Measurements from ENCODE around the gene CNOT9.

CNOT9 gene

GRCh38 chr2:218577482-218578220, 9.0 kb downstream of the CNOT9 start:
- no peak for DNase-seq (ENCODE audit: low read depth in 2 of 3, low spot score in 1 of 3)

GRCh38 chr2:218578272-218578877, 9.7 kb downstream of the CNOT9 start:
- no peak for DNase-seq (ENCODE audit: low read depth in 2 of 3, low spot score in 1 of 3)

- no peak for DNase-seq (ENCODE audit: low read depth in 2 of 3, low spot score in 1 of 3)
Measured at GRCh38 chr2:218582076-218582475, 13.4 kb downstream of the CNOT9 start.

GRCh38 chr2:218583983-218584850, 15.6 kb downstream of the CNOT9 start:
- no peak for DNase-seq (ENCODE audit: low read depth in 2 of 3, low spot score in 1 of 3)

GRCh38 chr2:218585541-218585940, 16.9 kb downstream of the CNOT9 start:
- DNase-seq (ENCODE audit: low read depth in 2 of 3, low spot score in 1 of 3): no peak

- DNase-seq (ENCODE audit: low read depth in 2 of 3, low spot score in 1 of 3): no peak
Measured at GRCh38 chr2:218605432-218605831, 36.8 kb downstream of the CNOT9 start.

GRCh38 chr2:218607436-218608115, 38.9 kb downstream of the CNOT9 start, which contains the start of gene PLCD4:
Gene PLCD4 (plus strand): TSS chr2:218607899. CDS start chr2:218615740, 7,841 bp downstream.
- DNase-seq (ENCODE audit: low read depth in 2 of 3, low spot score in 1 of 3): no peak

- no peak for DNase-seq (ENCODE audit: low read depth in 2 of 3, low spot score in 1 of 3)
Measured at GRCh38 chr2:218615868-218616315, 47.3 kb downstream of the CNOT9 start.

- no peak for DNase-seq (ENCODE audit: low read depth in 2 of 3, low spot score in 1 of 3)
Measured at GRCh38 chr2:218618102-218618860, 49.6 kb downstream of the CNOT9 start.

- DNase-seq (ENCODE audit: low read depth in 2 of 3, low spot score in 1 of 3): no peak
Measured at GRCh38 chr2:218621007-218621406, 52.4 kb downstream of the CNOT9 start.

- no peak for DNase-seq (ENCODE audit: low read depth in 2 of 3, low spot score in 1 of 3)
Measured at GRCh38 chr2:218622606-218623365, 54.1 kb downstream of the CNOT9 start.

GRCh38 chr2:218623366-218623705, 54.7 kb downstream of the CNOT9 start:
- no peak for DNase-seq (ENCODE audit: low read depth in 2 of 3, low spot score in 1 of 3)

- DNase-seq (ENCODE audit: low read depth in 2 of 3, low spot score in 1 of 3): no peak
Measured at GRCh38 chr2:218626369-218626768, 57.7 kb downstream of the CNOT9 start.

- no peak for DNase-seq (ENCODE audit: low read depth in 2 of 3, low spot score in 1 of 3)
Measured at GRCh38 chr2:218627939-218628338, 59.3 kb downstream of the CNOT9 start.

- no peak for DNase-seq (ENCODE audit: low read depth in 2 of 3, low spot score in 1 of 3)
Measured at GRCh38 chr2:218631837-218632236, 63.2 kb downstream of the CNOT9 start.

- DNase-seq (ENCODE audit: low read depth in 2 of 3, low spot score in 1 of 3): no peak
Measured at GRCh38 chr2:218635719-218636118, 67.1 kb downstream of the CNOT9 start.

GRCh38 chr2:218638372-218638771, 69.7 kb downstream of the CNOT9 start:
- DNase-seq (ENCODE audit: low read depth in 2 of 3, low spot score in 1 of 3): no peak

- no peak for DNase-seq (ENCODE audit: low read depth in 2 of 3, low spot score in 1 of 3)
Measured at GRCh38 chr2:218642121-218642656, 73.5 kb downstream of the CNOT9 start.

- DNase-seq (ENCODE audit: low read depth in 2 of 3, low spot score in 1 of 3): no peak
Measured at GRCh38 chr2:218642786-218643185, 74.1 kb downstream of the CNOT9 start.
